K562 (cell line): ENCODE measurements around the gene TFCP2. TPM values are rescaled to one million over a fixed set of nuclear protein-coding genes. Genes with fewer than 3 reads are reported as not detected.

Experiments
- POLR2B ChIP-seq: fragments of 450-650 bp; IDR thresholded peaks from 2 replicates; pipeline ENCODE4 v1.6.1; 2018; ENCODE audit warnings: low read depth; ENCODE audit not compliant: partially characterized antibody
- POLR2H ChIP-seq: IDR thresholded peaks from 2 replicates; pipeline ENCODE4 v1.6.1; 2016; ENCODE audit warnings: missing genetic modification characterization, low read depth, mild to moderate bottlenecking, control low read depth, missing compliant biosample characterization, moderate library complexity
- SP1 ChIP-seq: sonication (generic); formaldehyde crosslinking; IDR thresholded peaks from 2 replicates; pipeline ENCODE4 v1.8.1; 2022; ENCODE audit warnings: mild to moderate bottlenecking, missing genetic modification reagents
- XRCC5 ChIP-seq: fragments of 200-400 bp; formaldehyde crosslinking; IDR thresholded peaks from 2 replicates; pipeline ENCODE4 v1.6.1; 2017; ENCODE audit warnings: low read depth, mild to moderate bottlenecking, low read length
- ZNF583 ChIP-seq: fragments of 250-450 bp; sonication (Bioruptor Pico); IDR thresholded peaks from 2 replicates; pipeline ENCODE4 v1.4.0; 2020
- ZNF586 ChIP-seq: fragments of 450-650 bp; formaldehyde crosslinking; conservative IDR thresholded peaks from 2 replicates; pipeline ENCODE4 v1.4.0; 2020; ENCODE audit warnings: mild to moderate bottlenecking, moderate library complexity
- ZNF668 ChIP-seq: fragments of 250-450 bp; sonication (Bioruptor Pico); IDR thresholded peaks from 2 replicates; pipeline ENCODE4 v1.8.0; 2022; ENCODE audit warnings: mild to moderate bottlenecking, inconsistent platforms
- ZSCAN32 ChIP-seq: fragments of 450-650 bp; formaldehyde crosslinking; IDR thresholded peaks from 2 replicates; pipeline ENCODE4 v1.4.0; 2020; ENCODE audit warnings: mild to moderate bottlenecking, moderate library complexity
- polyA plus RNA-seq, 8 experiments: library from polyadenylated mRNA; depleted of rRNA in 4 of 8; stranded (reverse) in 5 of 8; unstranded in 3 of 8; fragments of >200 nt; fragmentation: Nextera tagmentation in 2 of 8; fragmentation: Illumina TruSeq in 1 of 8; extraction: Ambion mirVana in 2 of 8; extraction: Trizol in 1 of 8; gene quantifications; 2 replicates each; pipeline versions ENCODE4 v1.2.1 to v1.2.3, GENCODE V29; 2011 to 2014; ENCODE audit warnings: inconsistent platforms in 1 of 8, missing spikeins in 1 of 8
- total RNA-seq, 7 experiments: library from RNA; depleted of rRNA in 6 of 7; stranded (reverse); fragments of >200 nt in 6 of 7; fragmentation: Illumina TruSeq in 2 of 7; extraction: Trizol in 2 of 7; gene quantifications; 2 replicates each; pipeline versions ENCODE4 v1.2.1 to v1.2.3, GENCODE V29; 2011 to 2021; ENCODE audit warnings: low replicate concordance in 1 of 7
- TF ChIP-seq, protein P1 (sequence below), 2 experiments: fragments of 150-350 bp in 1 of 2; IDR thresholded peaks; 2 replicates each; pipeline ENCODE4 v1.6.1; 2012 to 2016; ENCODE audit warnings: low read depth in 2 of 2, low read length in 2 of 2, mild to moderate bottlenecking in 1 of 2, moderate library complexity in 1 of 2
- TF ChIP-seq, protein P2 (sequence below): fragments of 450-650 bp; IDR thresholded peaks from 2 replicates; pipeline ENCODE4 v1.6.1; 2017; ENCODE audit warnings: antibody characterized with exemption, mild to moderate bottlenecking
- TF ChIP-seq, protein P3 (sequence below): fragments of 250-450 bp; sonication (Bioruptor Pico); IDR thresholded peaks from 2 replicates; pipeline ENCODE4 v1.8.0; 2021; ENCODE audit warnings: mild to moderate bottlenecking, moderate library complexity
- TF ChIP-seq, protein P4 (sequence below), 2 experiments: fragments of 450-650 bp; IDR thresholded peaks; 2 replicates each; pipeline ENCODE4 v1.6.1; 2018; ENCODE audit warnings: mild to moderate bottlenecking in 2 of 2, low read depth in 1 of 2; ENCODE audit not compliant: partially characterized antibody in 2 of 2

The TFCP2 gene
- total and polyA plus RNA-seq, 9 of the 15 experiments (the other 6 are each of a cell fraction or from before 2014, with no cell fraction given): 8.0 to 38.9 (median 19.3) TPM

DNA sequence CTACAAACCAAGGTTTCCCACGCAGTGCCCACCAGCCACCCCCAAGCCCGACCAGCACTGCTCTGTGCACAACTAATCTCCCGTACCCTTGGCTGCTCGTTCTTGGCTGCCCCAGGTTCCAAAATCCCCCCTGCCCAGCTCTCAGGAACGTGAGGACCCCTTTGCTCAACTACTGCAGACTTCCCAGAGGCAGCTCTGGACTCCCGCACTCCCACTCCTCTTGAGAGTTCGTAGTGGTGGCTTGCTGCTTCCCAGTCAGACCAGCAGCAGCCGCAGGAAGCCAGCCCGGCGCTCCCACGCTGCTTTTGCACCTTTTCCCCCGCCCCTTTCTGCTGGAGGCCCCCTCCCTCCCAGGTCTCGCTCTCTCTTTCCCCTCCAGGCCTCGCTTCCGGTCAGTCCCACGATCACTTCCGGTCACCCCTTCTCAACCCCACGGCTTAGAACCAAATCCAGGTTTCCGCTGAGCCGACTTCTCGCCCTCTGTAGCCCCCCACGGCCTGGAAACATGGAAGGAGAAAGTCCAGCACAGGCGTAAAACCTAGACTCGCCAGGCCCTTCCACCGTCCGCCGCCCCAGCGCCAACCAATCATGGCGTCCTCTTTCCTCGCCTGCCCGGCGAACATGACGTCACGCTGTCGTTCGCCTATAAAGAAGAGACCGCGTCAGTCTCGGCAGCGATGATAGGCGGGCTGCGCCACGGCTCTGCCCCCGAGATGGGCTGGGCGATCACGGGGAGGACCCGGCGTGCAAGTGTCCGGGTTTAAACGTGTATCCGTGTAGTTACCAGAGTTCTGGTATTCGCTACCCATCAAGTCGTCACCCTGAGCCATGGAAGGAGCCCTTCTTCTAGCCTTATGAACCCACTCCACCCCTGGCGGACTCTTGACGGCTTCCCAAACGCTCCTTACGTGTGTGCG is at the start of gene TFCP2 (continued):
- TF ChIP-seq, protein P1, sequence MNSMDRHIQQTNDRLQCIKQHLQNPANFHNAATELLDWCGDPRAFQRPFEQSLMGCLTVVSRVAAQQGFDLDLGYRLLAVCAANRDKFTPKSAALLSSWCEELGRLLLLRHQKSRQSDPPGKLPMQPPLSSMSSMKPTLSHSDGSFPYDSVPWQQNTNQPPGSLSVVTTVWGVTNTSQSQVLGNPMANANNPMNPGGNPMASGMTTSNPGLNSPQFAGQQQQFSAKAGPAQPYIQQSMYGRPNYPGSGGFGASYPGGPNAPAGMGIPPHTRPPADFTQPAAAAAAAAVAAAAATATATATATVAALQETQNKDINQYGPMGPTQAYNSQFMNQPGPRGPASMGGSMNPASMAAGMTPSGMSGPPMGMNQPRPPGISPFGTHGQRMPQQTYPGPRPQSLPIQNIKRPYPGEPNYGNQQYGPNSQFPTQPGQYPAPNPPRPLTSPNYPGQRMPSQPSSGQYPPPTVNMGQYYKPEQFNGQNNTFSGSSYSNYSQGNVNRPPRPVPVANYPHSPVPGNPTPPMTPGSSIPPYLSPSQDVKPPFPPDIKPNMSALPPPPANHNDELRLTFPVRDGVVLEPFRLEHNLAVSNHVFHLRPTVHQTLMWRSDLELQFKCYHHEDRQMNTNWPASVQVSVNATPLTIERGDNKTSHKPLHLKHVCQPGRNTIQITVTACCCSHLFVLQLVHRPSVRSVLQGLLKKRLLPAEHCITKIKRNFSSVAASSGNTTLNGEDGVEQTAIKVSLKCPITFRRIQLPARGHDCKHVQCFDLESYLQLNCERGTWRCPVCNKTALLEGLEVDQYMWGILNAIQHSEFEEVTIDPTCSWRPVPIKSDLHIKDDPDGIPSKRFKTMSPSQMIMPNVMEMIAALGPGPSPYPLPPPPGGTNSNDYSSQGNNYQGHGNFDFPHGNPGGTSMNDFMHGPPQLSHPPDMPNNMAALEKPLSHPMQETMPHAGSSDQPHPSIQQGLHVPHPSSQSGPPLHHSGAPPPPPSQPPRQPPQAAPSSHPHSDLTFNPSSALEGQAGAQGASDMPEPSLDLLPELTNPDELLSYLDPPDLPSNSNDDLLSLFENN (IDR thresholded peaks at IDR 0.05; ENCODE audit: low read depth in 2 of 2, low read length in 2 of 2): peak in 1 of 2 experiments; percentile 25; a peak in 1 of 4 replicates
- no peak for TF ChIP-seq ZNF586
- peak; percentile 89; the same call in 1 of the 2 replicates for TF ChIP-seq XRCC5
- TF ChIP-seq, protein P2, sequence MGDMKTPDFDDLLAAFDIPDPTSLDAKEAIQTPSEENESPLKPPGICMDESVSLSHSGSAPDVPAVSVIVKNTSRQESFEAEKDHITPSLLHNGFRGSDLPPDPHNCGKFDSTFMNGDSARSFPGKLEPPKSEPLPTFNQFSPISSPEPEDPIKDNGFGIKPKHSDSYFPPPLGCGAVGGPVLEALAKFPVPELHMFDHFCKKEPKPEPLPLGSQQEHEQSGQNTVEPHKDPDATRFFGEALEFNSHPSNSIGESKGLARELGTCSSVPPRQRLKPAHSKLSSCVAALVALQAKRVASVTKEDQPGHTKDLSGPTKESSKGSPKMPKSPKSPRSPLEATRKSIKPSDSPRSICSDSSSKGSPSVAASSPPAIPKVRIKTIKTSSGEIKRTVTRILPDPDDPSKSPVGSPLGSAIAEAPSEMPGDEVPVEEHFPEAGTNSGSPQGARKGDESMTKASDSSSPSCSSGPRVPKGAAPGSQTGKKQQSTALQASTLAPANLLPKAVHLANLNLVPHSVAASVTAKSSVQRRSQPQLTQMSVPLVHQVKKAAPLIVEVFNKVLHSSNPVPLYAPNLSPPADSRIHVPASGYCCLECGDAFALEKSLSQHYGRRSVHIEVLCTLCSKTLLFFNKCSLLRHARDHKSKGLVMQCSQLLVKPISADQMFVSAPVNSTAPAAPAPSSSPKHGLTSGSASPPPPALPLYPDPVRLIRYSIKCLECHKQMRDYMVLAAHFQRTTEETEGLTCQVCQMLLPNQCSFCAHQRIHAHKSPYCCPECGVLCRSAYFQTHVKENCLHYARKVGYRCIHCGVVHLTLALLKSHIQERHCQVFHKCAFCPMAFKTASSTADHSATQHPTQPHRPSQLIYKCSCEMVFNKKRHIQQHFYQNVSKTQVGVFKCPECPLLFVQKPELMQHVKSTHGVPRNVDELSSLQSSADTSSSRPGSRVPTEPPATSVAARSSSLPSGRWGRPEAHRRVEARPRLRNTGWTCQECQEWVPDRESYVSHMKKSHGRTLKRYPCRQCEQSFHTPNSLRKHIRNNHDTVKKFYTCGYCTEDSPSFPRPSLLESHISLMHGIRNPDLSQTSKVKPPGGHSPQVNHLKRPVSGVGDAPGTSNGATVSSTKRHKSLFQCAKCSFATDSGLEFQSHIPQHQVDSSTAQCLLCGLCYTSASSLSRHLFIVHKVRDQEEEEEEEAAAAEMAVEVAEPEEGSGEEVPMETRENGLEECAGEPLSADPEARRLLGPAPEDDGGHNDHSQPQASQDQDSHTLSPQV: no peak
- peak; percentile 78 for TF ChIP-seq POLR2B
- TF ChIP-seq, protein P3, sequence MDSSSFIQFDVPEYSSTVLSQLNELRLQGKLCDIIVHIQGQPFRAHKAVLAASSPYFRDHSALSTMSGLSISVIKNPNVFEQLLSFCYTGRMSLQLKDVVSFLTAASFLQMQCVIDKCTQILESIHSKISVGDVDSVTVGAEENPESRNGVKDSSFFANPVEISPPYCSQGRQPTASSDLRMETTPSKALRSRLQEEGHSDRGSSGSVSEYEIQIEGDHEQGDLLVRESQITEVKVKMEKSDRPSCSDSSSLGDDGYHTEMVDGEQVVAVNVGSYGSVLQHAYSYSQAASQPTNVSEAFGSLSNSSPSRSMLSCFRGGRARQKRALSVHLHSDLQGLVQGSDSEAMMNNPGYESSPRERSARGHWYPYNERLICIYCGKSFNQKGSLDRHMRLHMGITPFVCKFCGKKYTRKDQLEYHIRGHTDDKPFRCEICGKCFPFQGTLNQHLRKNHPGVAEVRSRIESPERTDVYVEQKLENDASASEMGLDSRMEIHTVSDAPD (CRISPR knock-in tag): no peak
- no peak for TF ChIP-seq ZSCAN32 (CRISPR knock-in tag)
- TF ChIP-seq ZNF583 (CRISPR knock-in tag): no peak
- peak; percentile 90 for TF ChIP-seq POLR2H (tag)
- TF ChIP-seq, protein P4, sequence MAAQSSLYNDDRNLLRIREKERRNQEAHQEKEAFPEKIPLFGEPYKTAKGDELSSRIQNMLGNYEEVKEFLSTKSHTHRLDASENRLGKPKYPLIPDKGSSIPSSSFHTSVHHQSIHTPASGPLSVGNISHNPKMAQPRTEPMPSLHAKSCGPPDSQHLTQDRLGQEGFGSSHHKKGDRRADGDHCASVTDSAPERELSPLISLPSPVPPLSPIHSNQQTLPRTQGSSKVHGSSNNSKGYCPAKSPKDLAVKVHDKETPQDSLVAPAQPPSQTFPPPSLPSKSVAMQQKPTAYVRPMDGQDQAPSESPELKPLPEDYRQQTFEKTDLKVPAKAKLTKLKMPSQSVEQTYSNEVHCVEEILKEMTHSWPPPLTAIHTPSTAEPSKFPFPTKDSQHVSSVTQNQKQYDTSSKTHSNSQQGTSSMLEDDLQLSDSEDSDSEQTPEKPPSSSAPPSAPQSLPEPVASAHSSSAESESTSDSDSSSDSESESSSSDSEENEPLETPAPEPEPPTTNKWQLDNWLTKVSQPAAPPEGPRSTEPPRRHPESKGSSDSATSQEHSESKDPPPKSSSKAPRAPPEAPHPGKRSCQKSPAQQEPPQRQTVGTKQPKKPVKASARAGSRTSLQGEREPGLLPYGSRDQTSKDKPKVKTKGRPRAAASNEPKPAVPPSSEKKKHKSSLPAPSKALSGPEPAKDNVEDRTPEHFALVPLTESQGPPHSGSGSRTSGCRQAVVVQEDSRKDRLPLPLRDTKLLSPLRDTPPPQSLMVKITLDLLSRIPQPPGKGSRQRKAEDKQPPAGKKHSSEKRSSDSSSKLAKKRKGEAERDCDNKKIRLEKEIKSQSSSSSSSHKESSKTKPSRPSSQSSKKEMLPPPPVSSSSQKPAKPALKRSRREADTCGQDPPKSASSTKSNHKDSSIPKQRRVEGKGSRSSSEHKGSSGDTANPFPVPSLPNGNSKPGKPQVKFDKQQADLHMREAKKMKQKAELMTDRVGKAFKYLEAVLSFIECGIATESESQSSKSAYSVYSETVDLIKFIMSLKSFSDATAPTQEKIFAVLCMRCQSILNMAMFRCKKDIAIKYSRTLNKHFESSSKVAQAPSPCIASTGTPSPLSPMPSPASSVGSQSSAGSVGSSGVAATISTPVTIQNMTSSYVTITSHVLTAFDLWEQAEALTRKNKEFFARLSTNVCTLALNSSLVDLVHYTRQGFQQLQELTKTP (IDR thresholded peaks at IDR 0.05; ENCODE audit: low read depth in 1 of 2, partially characterized antibody in 2 of 2): peak in 1 of 2 experiments; percentile 18
- TF ChIP-seq SP1 (CRISPR knock-in tag): peak; percentile 91
- TF ChIP-seq ZNF668 (CRISPR knock-in tag): no peak
